Body of pancreas (tissue), 4 donors: ENCODE results near the gene BHLHE40. TPM values are rescaled to one million over a fixed set of nuclear protein-coding genes. Genes with fewer than 3 reads are reported as not detected.

Experiments
- ATAC-seq: fragments of 150-250 bp; one replicate; pipeline ENCODE4 v1.9.1; 2016
- DNase-seq, 4 donors: peaks; one replicate each; pipeline ENCODE4 v3.0.0-alpha.2; 2019
- H3K27ac ChIP-seq, 4 donors: fragments of 200-600 bp; sonication (generic); 1 replicate in 3 of 4; 2 replicates in 1 of 4; pipeline versions ENCODE4 v1.5.1 to v1.6.1; 2016 to 2019; ENCODE audit warnings: mild to moderate bottlenecking in 1 of 4, mixed read lengths in 1 of 4, moderate library complexity in 1 of 4
- H3K27me3 ChIP-seq, 2 donors: fragments of 200-600 bp; sonication (generic); one replicate each; pipeline ENCODE4 v1.6.0; 2016; ENCODE audit warnings: mild to moderate bottlenecking in 1 of 2
- H3K36me3 ChIP-seq, 2 donors: fragments of 200-600 bp; sonication (generic); replicated peaks in 1 of 2; 2 replicates each; pipeline ENCODE4 v1.5.1; 2016; ENCODE audit warnings: low read depth in 2 of 2; ENCODE audit not compliant: insufficient read depth in 1 of 2
- H3K4me1 ChIP-seq: fragments of 200-600 bp; sonication (generic); one replicate; pipeline ENCODE4 v1.6.0; 2016
- H3K4me3 ChIP-seq, 2 donors: fragments of 200-600 bp; sonication (generic); 1 replicate in 1 of 2; 2 replicates in 1 of 2; pipeline ENCODE4 v1.5.1; 2016 to 2019
- H3K9me3 ChIP-seq, 3 donors: fragments of 200-600 bp; sonication (generic); 1 replicate in 2 of 3; 2 replicates in 1 of 3; pipeline ENCODE4 v1.5.1; 2016
- CTCF ChIP-seq, 7 experiments: fragments of 450-650 bp in 4 of 7; fragments of 200-600 bp in 3 of 7; sonication (generic) in 3 of 7; IDR thresholded peaks; one replicate each; pipeline ENCODE4 v1.5.1; 2016 to 2019; ENCODE audit warnings: antibody characterized with exemption in 7 of 7
- POLR2A ChIP-seq, 3 donors: fragments of 450-650 bp; IDR thresholded peaks; one replicate each; pipeline ENCODE4 v1.6.1; 2016; ENCODE audit warnings: antibody characterized with exemption in 3 of 3, mild to moderate bottlenecking in 2 of 3
- WGBS, 2 donors: methylation state at CpG; one replicate each; pipeline ENCODE4 v1.1.5; 2017; 5-methylcytosine and 5-hydroxymethylcytosine counted together
- intact Hi-C: fragments of 100-400 bp; cut with DNase I; formaldehyde crosslinking; loops from one replicate; pipeline ENCODE4 v1.15.1; 2023
- total RNA-seq, 2 donors: library from RNA; depleted of rRNA; stranded (reverse); fragments of >200 nt; gene quantifications; one replicate each; pipeline ENCODE4 v1.1.0, GENCODE V29; 2016

The BHLHE40 gene
- total RNA-seq, 2 donors from 2014 or later: 28.5 to 30.3 TPM

- H3K4me3 ChIP-seq: no peak overlapping the region
- 73 to 86% methylated on average over 9 to 12 of the region's 12 CpGs for WGBS, 2 donors
- peaks cover 9% of the 10 kb centered on the region for H3K4me1 ChIP-seq
- H3K9me3 ChIP-seq: no peaks in the 10 kb centered on the region
- ATAC-seq (no peak), DNase-seq (no peak)
- intact Hi-C loops: no loop called here
- no peaks in the 10 kb centered on the region for H3K27me3 ChIP-seq
- H3K27ac ChIP-seq: no peak overlapping the region
- H3K36me3 ChIP-seq: no peaks in the 10 kb centered on the region
- no peak for TF ChIP-seq CTCF (IDR thresholded peaks at IDR 0.05)
- no peak for TF ChIP-seq POLR2A (IDR thresholded peaks at IDR 0.05)
Measured at GRCh38 chr3:5009506-5010109, 30.4 kb downstream of the BHLHE40 start.

- Histone ChIP-seq H3K4me1 (peaks cover 9% of the 10 kb centered on the region), H3K27me3 (no peaks in the 10 kb centered on the region), H3K9me3 (no peaks in the 10 kb centered on the region), H3K4me3 (no peak overlapping the region), H3K27ac (no peak overlapping the region), H3K36me3 (no peaks in the 10 kb centered on the region)
- DNase-seq (no peak), ATAC-seq (no peak)
- WGBS, 2 donors: 81 to 85% methylated on average over 6 of the region's 6 CpGs
- intact Hi-C loops: no loop called here
- TF ChIP-seq CTCF (IDR thresholded peaks at IDR 0.05) (no peak), POLR2A (IDR thresholded peaks at IDR 0.05) (no peak)
Measured at GRCh38 chr3:5010140-5010539, 30.9 kb downstream of the BHLHE40 start.

- H3K27me3 ChIP-seq: no peaks in the 10 kb centered on the region
- H3K4me1 ChIP-seq: peaks cover 11% of the 10 kb centered on the region
- no peak for TF ChIP-seq CTCF (IDR thresholded peaks at IDR 0.05)
- no peak for TF ChIP-seq POLR2A (IDR thresholded peaks at IDR 0.05)
- no peak overlapping the region for H3K4me3 ChIP-seq
- DNase-seq (no peak), ATAC-seq (no peak)
- no peak overlapping the region for H3K27ac ChIP-seq
- intact Hi-C loops: no loop called here
- H3K36me3 ChIP-seq: no peaks in the 10 kb centered on the region
- H3K9me3 ChIP-seq: no peaks in the 10 kb centered on the region
- WGBS, 2 donors: 87 to 93% methylated on average over 7 of the region's 7 CpGs
Measured at GRCh38 chr3:5010706-5011554, 31.7 kb downstream of the BHLHE40 start.

GRCh38 chr3:5011555-5012256, 32.5 kb downstream of the BHLHE40 start:
- H3K27ac ChIP-seq: no peak overlapping the region
- peaks cover 18% of the 10 kb centered on the region for H3K4me1 ChIP-seq
- DNase-seq: no peak
- TF ChIP-seq CTCF (IDR thresholded peaks at IDR 0.05): no peak
- no peak for TF ChIP-seq POLR2A (IDR thresholded peaks at IDR 0.05)
- no peaks in the 10 kb centered on the region for H3K27me3 ChIP-seq
- intact Hi-C loops: no loop called here
- H3K4me3 ChIP-seq: no peak overlapping the region
- H3K36me3 ChIP-seq: no peaks in the 10 kb centered on the region
- H3K9me3 ChIP-seq: no peaks in the 10 kb centered on the region
- 74 to 79% methylated on average over 14 of the region's 14 CpGs for WGBS, 2 donors
- no peak for ATAC-seq
